Measurements from ENCODE around the gene NEU2.

NEU2 gene

GRCh38 chr2:232984451-232985207 is 47.8 kb upstream of the NEU2 start:
- Histone ChIP-seq H3K4me2 (ENCODE audit: insufficient read depth, low read length, poor library complexity, severe bottlenecking) (no peak overlapping the region), H3K9me3 (replicated peaks in 1 of 2; ENCODE audit: control insufficient read depth in 2 of 2, insufficient read depth in 1 of 2, low read depth in 1 of 2, low read length in 2 of 2) (no peaks in the 10 kb centered on the region), H2BK5ac (ENCODE audit: low read length) (no peak overlapping the region), H3K4me3 (ENCODE audit: low read length in 2 of 2) (no peak overlapping the region), H3K27me3 (ENCODE audit: control insufficient read depth in 3 of 3, insufficient read depth in 3 of 3, low read depth in 1 of 3, low read length in 3 of 3) (peaks cover 0 to 3% (median 0%) of the 10 kb centered on the region in 3 experiments), H2BK120ac (ENCODE audit: low read depth, low read length) (no peak overlapping the region), H2BK12ac (ENCODE audit: low read length) (no peak overlapping the region), H3K27ac (replicated peaks; ENCODE audit: low read length) (no peak overlapping the region), H3K4me1 (ENCODE audit: control insufficient read depth in 2 of 2, insufficient read depth in 1 of 2, low read depth in 1 of 2, low read length in 2 of 2) (peaks cover 0 to 2% of the 10 kb centered on the region in 2 donors), H3K23ac (ENCODE audit: low read depth, low read length, poor library complexity) (no peak overlapping the region), H2AFZ (ENCODE audit: low read length) (no peak overlapping the region), H2BK15ac (ENCODE audit: low read length) (no peak overlapping the region), H3K4ac (ENCODE audit: low read length) (no peak overlapping the region), H3K14ac (ENCODE audit: low read length) (no peak overlapping the region), H3K9ac (ENCODE audit: low read depth, low read length, poor library complexity) (no peak overlapping the region), H4K8ac (ENCODE audit: low read depth, low read length) (no peak overlapping the region), H3K18ac (ENCODE audit: low read length) (no peak overlapping the region), H3K36me3 (replicated peaks in 1 of 2; ENCODE audit: control insufficient read depth in 2 of 2, insufficient read depth in 2 of 2, low read length in 2 of 2) (no peaks in the 10 kb centered on the region), H4K91ac (ENCODE audit: low read depth, low read length, poor library complexity) (no peak overlapping the region), H3K79me1 (ENCODE audit: low read depth, low read length) (no peaks in the 10 kb centered on the region), H2AK5ac (ENCODE audit: low read depth, low read length) (no peak overlapping the region)
- no peak for DNase-seq (ENCODE audit: low spot score)
- no CpG with 5 or more reads among the region's 15 CpGs for WGBS, 2 donors (ENCODE audit: extremely low coverage in 2 of 2, insufficient read length in 2 of 2, insufficient replicate concordance in 1 of 2)

- Histone ChIP-seq H2BK120ac (ENCODE audit: low read depth, low read length) (no peak overlapping the region), H3K27me3 (ENCODE audit: control insufficient read depth in 3 of 3, insufficient read depth in 3 of 3, low read depth in 1 of 3, low read length in 3 of 3) (no peaks in the 10 kb centered on the region), H3K4me1 (ENCODE audit: control insufficient read depth in 2 of 2, insufficient read depth in 1 of 2, low read depth in 1 of 2, low read length in 2 of 2) (peaks cover 0 to 2% of the 10 kb centered on the region in 2 donors), H3K27ac (replicated peaks; ENCODE audit: low read length) (no peak overlapping the region), H4K8ac (ENCODE audit: low read depth, low read length) (no peak overlapping the region), H3K9ac (ENCODE audit: low read depth, low read length, poor library complexity) (no peak overlapping the region), H4K91ac (ENCODE audit: low read depth, low read length, poor library complexity) (no peak overlapping the region), H3K79me1 (ENCODE audit: low read depth, low read length) (no peaks in the 10 kb centered on the region), H2AK5ac (ENCODE audit: low read depth, low read length) (no peak overlapping the region), H3K9me3 (replicated peaks in 1 of 2; ENCODE audit: control insufficient read depth in 2 of 2, insufficient read depth in 1 of 2, low read depth in 1 of 2, low read length in 2 of 2) (no peaks in the 10 kb centered on the region), H2BK12ac (ENCODE audit: low read length) (no peak overlapping the region), H3K36me3 (replicated peaks in 1 of 2; ENCODE audit: control insufficient read depth in 2 of 2, insufficient read depth in 2 of 2, low read length in 2 of 2) (no peaks in the 10 kb centered on the region), H3K4me2 (ENCODE audit: insufficient read depth, low read length, poor library complexity, severe bottlenecking) (no peak overlapping the region), H3K23ac (ENCODE audit: low read depth, low read length, poor library complexity) (no peak overlapping the region), H2BK5ac (ENCODE audit: low read length) (no peak overlapping the region), H3K4me3 (ENCODE audit: low read length in 2 of 2) (no peak overlapping the region), H3K14ac (ENCODE audit: low read length) (no peak overlapping the region), H3K18ac (ENCODE audit: low read length) (no peak overlapping the region), H3K4ac (ENCODE audit: low read length) (no peak overlapping the region), H2AFZ (ENCODE audit: low read length) (no peak overlapping the region), H2BK15ac (ENCODE audit: low read length) (no peak overlapping the region)
- DNase-seq (ENCODE audit: low spot score) = no peak
- WGBS, 2 donors (ENCODE audit: extremely low coverage in 2 of 2, insufficient read length in 2 of 2, insufficient replicate concordance in 1 of 2) = no CpG with 5 or more reads among the region's 2 CpGs
These were observed 46.3 kb upstream of the NEU2 start for GRCh38 chr2:232986155-232986554.

- Histone ChIP-seq H3K18ac (ENCODE audit: low read length) (no peak overlapping the region), H3K14ac (ENCODE audit: low read length) (no peak overlapping the region), H3K23ac (ENCODE audit: low read depth, low read length, poor library complexity) (no peak overlapping the region), H3K4me1 (ENCODE audit: control insufficient read depth in 2 of 2, insufficient read depth in 1 of 2, low read depth in 1 of 2, low read length in 2 of 2) (no peaks in the 10 kb centered on the region), H2BK5ac (ENCODE audit: low read length) (no peak overlapping the region), H3K79me1 (ENCODE audit: low read depth, low read length) (no peaks in the 10 kb centered on the region), H2BK120ac (ENCODE audit: low read depth, low read length) (no peak overlapping the region), H3K27me3 (ENCODE audit: control insufficient read depth in 3 of 3, insufficient read depth in 3 of 3, low read depth in 1 of 3, low read length in 3 of 3) (no peaks in the 10 kb centered on the region), H3K9ac (ENCODE audit: low read depth, low read length, poor library complexity) (no peak overlapping the region), H2BK12ac (ENCODE audit: low read length) (no peak overlapping the region), H3K4ac (ENCODE audit: low read length) (no peak overlapping the region), H2AK5ac (ENCODE audit: low read depth, low read length) (no peak overlapping the region), H3K27ac (replicated peaks; ENCODE audit: low read length) (no peak overlapping the region), H2BK15ac (ENCODE audit: low read length) (no peak overlapping the region), H4K8ac (ENCODE audit: low read depth, low read length) (no peak overlapping the region), H3K36me3 (replicated peaks in 1 of 2; ENCODE audit: control insufficient read depth in 2 of 2, insufficient read depth in 2 of 2, low read length in 2 of 2) (no peaks in the 10 kb centered on the region), H4K91ac (ENCODE audit: low read depth, low read length, poor library complexity) (no peak overlapping the region), H3K9me3 (replicated peaks in 1 of 2; ENCODE audit: control insufficient read depth in 2 of 2, insufficient read depth in 1 of 2, low read depth in 1 of 2, low read length in 2 of 2) (no peaks in the 10 kb centered on the region), H2AFZ (ENCODE audit: low read length) (no peak overlapping the region), H3K4me2 (ENCODE audit: insufficient read depth, low read length, poor library complexity, severe bottlenecking) (no peak overlapping the region), H3K4me3 (ENCODE audit: low read length in 2 of 2) (no peak overlapping the region)
- WGBS, 2 donors (ENCODE audit: extremely low coverage in 2 of 2, insufficient read length in 2 of 2, insufficient replicate concordance in 1 of 2) = no CpG with 5 or more reads among the region's 4 CpGs
- DNase-seq (ENCODE audit: low spot score) = no peak
These were observed 39.1 kb upstream of the NEU2 start for GRCh38 chr2:232993231-232993821.

GRCh38 chr2:232994446-232994845 is 38.0 kb upstream of the NEU2 start:
- Histone ChIP-seq H3K79me1 (ENCODE audit: low read depth, low read length) (no peaks in the 10 kb centered on the region), H3K14ac (ENCODE audit: low read length) (no peak overlapping the region), H4K8ac (ENCODE audit: low read depth, low read length) (no peak overlapping the region), H3K27me3 (ENCODE audit: control insufficient read depth in 3 of 3, insufficient read depth in 3 of 3, low read depth in 1 of 3, low read length in 3 of 3) (no peaks in the 10 kb centered on the region), H3K4me1 (ENCODE audit: control insufficient read depth in 2 of 2, insufficient read depth in 1 of 2, low read depth in 1 of 2, low read length in 2 of 2) (no peaks in the 10 kb centered on the region), H4K91ac (ENCODE audit: low read depth, low read length, poor library complexity) (no peak overlapping the region), H3K23ac (ENCODE audit: low read depth, low read length, poor library complexity) (no peak overlapping the region), H3K36me3 (replicated peaks in 1 of 2; ENCODE audit: control insufficient read depth in 2 of 2, insufficient read depth in 2 of 2, low read length in 2 of 2) (no peaks in the 10 kb centered on the region), H3K4me2 (ENCODE audit: insufficient read depth, low read length, poor library complexity, severe bottlenecking) (no peak overlapping the region), H2AK5ac (ENCODE audit: low read depth, low read length) (no peak overlapping the region), H2BK5ac (ENCODE audit: low read length) (no peak overlapping the region), H2AFZ (ENCODE audit: low read length) (no peak overlapping the region), H2BK12ac (ENCODE audit: low read length) (no peak overlapping the region), H3K4ac (ENCODE audit: low read length) (no peak overlapping the region), H2BK15ac (ENCODE audit: low read length) (no peak overlapping the region), H3K9me3 (replicated peaks in 1 of 2; ENCODE audit: control insufficient read depth in 2 of 2, insufficient read depth in 1 of 2, low read depth in 1 of 2, low read length in 2 of 2) (no peaks in the 10 kb centered on the region), H3K18ac (ENCODE audit: low read length) (no peak overlapping the region), H3K9ac (ENCODE audit: low read depth, low read length, poor library complexity) (no peak overlapping the region), H2BK120ac (ENCODE audit: low read depth, low read length) (no peak overlapping the region), H3K4me3 (ENCODE audit: low read length in 2 of 2) (no peak overlapping the region), H3K27ac (replicated peaks; ENCODE audit: low read length) (no peak overlapping the region)
- DNase-seq (ENCODE audit: low spot score) = no peak
- no CpG with 5 or more reads among the region's 5 CpGs for WGBS, 2 donors (ENCODE audit: extremely low coverage in 2 of 2, insufficient read length in 2 of 2, insufficient replicate concordance in 1 of 2)

Measured in neuronal stem cell (in vitro differentiated cells).